CD14-positive monocyte (primary cell): Measurements from ENCODE around the gene UROC1. TPM values are rescaled to one million over a fixed set of nuclear protein-coding genes. Genes with fewer than 3 reads are reported as not detected.

Source experiments
- DNase-seq, 3 donors: peaks; one replicate each; pipeline ENCODE4 v3.0.0-alpha.2; 2011 to 2022
- H2AFZ ChIP-seq: 2 replicates; pipeline ENCODE4 v1.6.0; 2012; ENCODE audit warnings: mild to moderate bottlenecking, low read depth, low read length, inconsistent platforms; ENCODE audit not compliant: insufficient read depth, poor library complexity, severe bottlenecking
- H3K27ac ChIP-seq, 2 donors: 1 replicate in 1 of 2; 2 replicates in 1 of 2; pipeline ENCODE4 v1.5.1; 2012 to 2013; ENCODE audit warnings: low read length in 2 of 2, control low read depth in 1 of 2, inconsistent platforms in 1 of 2, low read depth in 1 of 2, mild to moderate bottlenecking in 1 of 2
- H3K27me3 ChIP-seq, 2 donors: one replicate each; pipeline versions ENCODE4 v1.6.0 to v1.6.1; 2011 to 2013; ENCODE audit warnings: low read length in 2 of 2; ENCODE audit not compliant: control insufficient read depth in 2 of 2, insufficient read depth in 2 of 2
- H3K36me3 ChIP-seq, 2 donors: replicated peaks in 1 of 2; 1 replicate in 1 of 2; 2 replicates in 1 of 2; pipeline versions ENCODE4 v1.5.1 to v1.6.1; 2012 to 2013; ENCODE audit warnings: low read length in 2 of 2, control low read depth in 1 of 2, inconsistent platforms in 1 of 2, mild to moderate bottlenecking in 1 of 2; ENCODE audit not compliant: insufficient read depth in 2 of 2, control insufficient read depth in 1 of 2
- H3K4me1 ChIP-seq, 2 donors: 1 replicate in 1 of 2; 2 replicates in 1 of 2; pipeline versions ENCODE4 v1.5.1 to v1.6.1; 2012 to 2013; ENCODE audit warnings: low read length in 2 of 2, control low read depth in 1 of 2, inconsistent platforms in 1 of 2, mild to moderate bottlenecking in 1 of 2, moderate library complexity in 1 of 2; ENCODE audit not compliant: insufficient read depth in 2 of 2, control insufficient read depth in 1 of 2
- H3K4me2 ChIP-seq: replicated peaks from 2 replicates; pipeline ENCODE3; 2012; ENCODE audit warnings: low read length, moderate library complexity, mild to moderate bottlenecking; ENCODE audit not compliant: poor library complexity, severe bottlenecking; ENCODE audit errors: extremely low read depth
- H3K4me3 ChIP-seq, 3 experiments: fragments of 200-600 bp in 1 of 3; sonication (generic) in 1 of 3; replicated peaks in 1 of 3; 1 replicate in 2 of 3; 2 replicates in 1 of 3; pipeline ENCODE4 v1.5.1; 2011 to 2013; ENCODE audit warnings: low read length in 3 of 3, mild to moderate bottlenecking in 3 of 3, control low read depth in 2 of 3, low read depth in 2 of 3, inconsistent platforms in 1 of 3, moderate library complexity in 1 of 3
- H3K79me2 ChIP-seq: 2 replicates; pipeline ENCODE4 v1.6.0; 2012; ENCODE audit warnings: mild to moderate bottlenecking, control low read depth, inconsistent platforms, low read length, moderate library complexity; ENCODE audit not compliant: insufficient read depth
- H3K9ac ChIP-seq: 2 replicates; pipeline ENCODE4 v1.6.0; 2017; ENCODE audit warnings: low read length, mild to moderate bottlenecking; ENCODE audit not compliant: insufficient read depth, poor library complexity, severe bottlenecking
- H3K9me3 ChIP-seq, 2 donors: replicated peaks in 1 of 2; 1 replicate in 1 of 2; 2 replicates in 1 of 2; pipeline versions ENCODE4 v1.5.1 to v1.6.1; 2012 to 2013; ENCODE audit warnings: low read length in 2 of 2, control low read depth in 1 of 2; ENCODE audit not compliant: control insufficient read depth in 1 of 2, insufficient read depth in 1 of 2
- H4K20me1 ChIP-seq: 2 replicates; pipeline ENCODE4 v1.6.0; 2012; ENCODE audit warnings: mild to moderate bottlenecking, low read length, control low read depth, moderate library complexity; ENCODE audit not compliant: insufficient read depth
- H3K27ac Mint-ChIP-seq, 7 donors: one replicate each; pipeline ENCODE4 v1.8.0; 2020; ENCODE audit warnings: mild to moderate bottlenecking in 7 of 7, mixed read lengths in 7 of 7, moderate library complexity in 6 of 7, inconsistent platforms in 2 of 7
- H3K27me3 Mint-ChIP-seq, 3 donors: one replicate each; pipeline ENCODE4 v1.8.0; 2021 to 2022; ENCODE audit warnings: low read depth in 3 of 3, mild to moderate bottlenecking in 3 of 3, mixed read lengths in 3 of 3, moderate library complexity in 3 of 3, inconsistent platforms in 1 of 3
- H3K36me3 Mint-ChIP-seq, 2 donors: one replicate each; pipeline ENCODE4 v1.8.0; 2020; ENCODE audit warnings: mixed read lengths in 2 of 2, inconsistent platforms in 1 of 2, mild to moderate bottlenecking in 1 of 2
- H3K4me1 Mint-ChIP-seq: one replicate; pipeline ENCODE4 v1.8.0; 2020; ENCODE audit warnings: mild to moderate bottlenecking, mixed read lengths
- H3K4me3 Mint-ChIP-seq, 2 donors: one replicate each; pipeline ENCODE4 v1.8.0; 2020; ENCODE audit warnings: mild to moderate bottlenecking in 2 of 2, mixed read lengths in 2 of 2, moderate library complexity in 1 of 2
- H3K9me3 Mint-ChIP-seq, 7 donors: one replicate each; pipeline ENCODE4 v1.8.0; 2020 to 2022; ENCODE audit warnings: mixed read lengths in 7 of 7, mild to moderate bottlenecking in 6 of 7, moderate library complexity in 6 of 7, inconsistent platforms in 2 of 7
- CTCF ChIP-seq: fragments of 200-600 bp; IDR thresholded peaks from one replicate; pipeline ENCODE4 v1.8.0; 2022; ENCODE audit warnings: antibody characterized with exemption, mild to moderate bottlenecking
- WGBS: methylation state at CpG from one replicate; pipeline ENCODE4 v1.1.5; 2013; ENCODE audit warnings: missing lambda C conversion rate; ENCODE audit not compliant: insufficient coverage; 5-methylcytosine and 5-hydroxymethylcytosine counted together
- intact Hi-C, 2 donors: fragments of 100-400 bp; cut with micrococcal nuclease; formaldehyde crosslinking; loops; one replicate each; pipeline versions ENCODE4 v1.15.0 to v1.15.1; 2023
- polyA plus RNA-seq, 3 donors: library from polyadenylated mRNA; depleted of rRNA in 1 of 3; unstranded in 2 of 3; stranded (reverse) in 1 of 3; fragments of 300-500 nt in 2 of 3; fragments of >200 nt in 1 of 3; fragmentation: Illumina TruSeq in 2 of 3; gene quantifications; 1 replicate in 2 of 3; 2 replicates in 1 of 3; pipeline ENCODE4 v1.2.3, GENCODE V29; 2012 to 2021

The UROC1 gene
- polyA plus RNA-seq, 3 donors: not detected

DNA sequence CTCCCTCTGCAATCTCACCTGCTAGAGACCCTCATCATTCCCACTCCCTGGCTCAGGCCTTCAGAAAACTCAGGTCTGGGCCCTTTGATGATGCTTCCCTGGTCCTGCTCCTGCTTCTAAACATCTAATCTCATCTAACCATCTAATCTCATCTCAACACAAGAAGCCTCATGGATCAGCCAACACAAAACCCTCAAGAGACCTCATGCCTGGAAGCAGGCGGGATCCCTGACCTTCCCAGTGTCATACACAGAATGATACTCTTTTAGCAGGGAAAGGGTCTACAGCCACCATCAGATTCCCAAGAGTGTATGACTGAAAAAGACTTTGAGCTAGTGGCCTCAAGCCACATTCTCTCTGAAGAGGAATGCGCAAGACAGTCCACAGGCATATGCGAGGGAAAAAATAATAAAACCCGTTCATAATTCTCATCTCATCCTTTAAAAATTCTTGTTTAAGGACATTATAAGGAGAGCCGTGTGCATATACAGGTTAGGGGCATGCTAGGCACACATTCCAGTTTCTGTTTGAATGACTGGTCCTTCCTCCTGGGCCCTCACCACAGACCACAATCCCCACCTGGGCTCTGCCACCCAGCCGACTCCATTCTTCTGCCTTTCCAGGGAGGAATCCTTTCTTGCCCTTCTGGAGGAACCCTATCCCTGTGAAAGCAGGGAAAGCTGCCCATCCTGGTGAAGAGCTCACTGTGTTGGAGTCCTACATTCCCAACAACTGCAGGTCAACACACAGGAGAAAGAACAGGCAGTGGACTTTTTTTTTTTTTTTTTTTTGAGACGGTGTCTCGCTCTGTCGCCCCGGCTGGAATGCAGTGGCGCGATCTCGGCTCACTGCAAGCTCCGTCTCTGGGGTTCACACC lies 44.0 kb downstream of the UROC1 start:
- H3K4me1 Mint-ChIP-seq: peaks cover 50% of the 10 kb centered on the region
- H3K9me3 Mint-ChIP-seq: peaks cover 0 to under 1% (median 0%) of the 10 kb centered on the region in 7 donors
- Histone ChIP-seq H4K20me1 (peaks cover 58% of the 10 kb centered on the region), H3K4me3 (peak overlapping the region in 2 of 3 experiments; percentile 37 to 77), H3K9ac (peak overlapping the region; percentile 53), H3K4me1 (peaks cover 44 to 53% of the 10 kb centered on the region in 2 donors), H2AFZ (no peak overlapping the region), H3K4me2 (peak overlapping the region; percentile 79), H3K9me3 (no peaks in the 10 kb centered on the region), H3K27me3 (no peaks in the 10 kb centered on the region), H3K79me2 (peaks cover 60% of the 10 kb centered on the region), H3K36me3 (peaks cover 30 to 31% of the 10 kb centered on the region in 2 donors), H3K27ac (peak overlapping the region; percentile 89 to 95)
- DNase-seq: peak in 1 of 3 donors; percentile 22
- peak overlapping the region; percentile 95 to 99 (median 98) for H3K27ac Mint-ChIP-seq
- TF ChIP-seq CTCF: no peak
- H3K27me3 Mint-ChIP-seq: no peaks in the 10 kb centered on the region
- 0% methylated on average over 1 of the region's 14 CpGs for whole genome bisulfite sequencing
- intact Hi-C loops: loop anchor here (10.0 kb wide), 2 partner anchors 119 to 559 kb away; partner anchors contain the start of gene KLF15 (in 1 of the 2)
- H3K36me3 Mint-ChIP-seq: peaks cover 29 to 34% of the 10 kb centered on the region in 2 donors
- peak overlapping the region; percentile 87 to 88 for H3K4me3 Mint-ChIP-seq

- Histone ChIP-seq H4K20me1 (peaks cover 69% of the 10 kb centered on the region), H3K4me3 (peak overlapping the region; percentile 15 to 77 (median 37))
- peaks cover 61% of the 10 kb centered on the region for H3K4me1 Mint-ChIP-seq
Measured at GRCh38 chr3:126472277-126473006, 45.1 kb downstream of the UROC1 start.

More at GRCh38 chr3:126472277-126473006, 45.1 kb downstream of the UROC1 start:
- H3K9ac ChIP-seq: peak overlapping the region; percentile 53
- H3K27ac ChIP-seq: peak overlapping the region; percentile 89 to 95
- peaks cover 55 to 64% of the 10 kb centered on the region in 2 donors for H3K4me1 ChIP-seq
- peak overlapping the region; percentile 79 for H3K4me2 ChIP-seq
- H3K36me3 Mint-ChIP-seq: peaks cover 38 to 44% of the 10 kb centered on the region in 2 donors
- peaks cover 0 to 3% (median 0%) of the 10 kb centered on the region in 7 donors for H3K9me3 Mint-ChIP-seq
- TF ChIP-seq CTCF: peak; percentile 36
- peak overlapping the region; percentile 87 to 88 for H3K4me3 Mint-ChIP-seq
- no peaks in the 10 kb centered on the region for H3K27me3 ChIP-seq
- intact Hi-C loops: loop anchor here (10.0 kb wide), 2 partner anchors 118 to 558 kb away; partner anchors contain the start of gene KLF15 (in 1 of the 2)
- no peaks in the 10 kb centered on the region for H3K9me3 ChIP-seq
- peaks cover 39 to 42% of the 10 kb centered on the region in 2 donors for H3K36me3 ChIP-seq
- peak overlapping the region; percentile 95 to 99 (median 98) for H3K27ac Mint-ChIP-seq
- 14% methylated on average over 2 of the region's 8 CpGs for WGBS
- H3K79me2 ChIP-seq: peaks cover 71% of the 10 kb centered on the region
- H2AFZ ChIP-seq: no peak overlapping the region
- DNase-seq: peak; percentile 95 to 99 (median 98)
- H3K27me3 Mint-ChIP-seq: no peaks in the 10 kb centered on the region
